ENCODE measurements around the gene ZCCHC14.

DNA sequence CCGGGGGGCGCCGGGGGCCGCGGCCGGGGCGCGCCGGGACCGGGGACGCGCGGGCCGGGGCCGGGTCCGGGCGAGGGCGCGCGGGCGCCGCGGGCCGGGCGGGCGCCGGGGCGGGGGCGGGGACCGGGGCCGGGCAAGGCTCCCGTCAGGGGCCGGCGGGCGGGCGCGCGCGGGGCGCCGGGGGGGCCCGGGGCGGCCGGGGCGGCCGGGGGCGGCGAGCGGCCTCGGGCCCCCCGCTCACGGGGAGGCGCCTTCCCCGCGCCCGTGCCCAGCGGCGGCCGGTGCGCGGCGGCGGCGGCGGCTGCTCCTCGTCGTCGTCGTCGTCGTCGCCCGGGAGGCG is 563 bp downstream of the ZCCHC14 start:
- TF ChIP-seq, protein P1, sequence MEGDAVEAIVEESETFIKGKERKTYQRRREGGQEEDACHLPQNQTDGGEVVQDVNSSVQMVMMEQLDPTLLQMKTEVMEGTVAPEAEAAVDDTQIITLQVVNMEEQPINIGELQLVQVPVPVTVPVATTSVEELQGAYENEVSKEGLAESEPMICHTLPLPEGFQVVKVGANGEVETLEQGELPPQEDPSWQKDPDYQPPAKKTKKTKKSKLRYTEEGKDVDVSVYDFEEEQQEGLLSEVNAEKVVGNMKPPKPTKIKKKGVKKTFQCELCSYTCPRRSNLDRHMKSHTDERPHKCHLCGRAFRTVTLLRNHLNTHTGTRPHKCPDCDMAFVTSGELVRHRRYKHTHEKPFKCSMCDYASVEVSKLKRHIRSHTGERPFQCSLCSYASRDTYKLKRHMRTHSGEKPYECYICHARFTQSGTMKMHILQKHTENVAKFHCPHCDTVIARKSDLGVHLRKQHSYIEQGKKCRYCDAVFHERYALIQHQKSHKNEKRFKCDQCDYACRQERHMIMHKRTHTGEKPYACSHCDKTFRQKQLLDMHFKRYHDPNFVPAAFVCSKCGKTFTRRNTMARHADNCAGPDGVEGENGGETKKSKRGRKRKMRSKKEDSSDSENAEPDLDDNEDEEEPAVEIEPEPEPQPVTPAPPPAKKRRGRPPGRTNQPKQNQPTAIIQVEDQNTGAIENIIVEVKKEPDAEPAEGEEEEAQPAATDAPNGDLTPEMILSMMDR (conservative IDR thresholded peaks at IDR 0.05; ENCODE audit: low read depth, low read length): no peak
- TF ChIP-seq EZH2 (IDR thresholded peaks at IDR 0.05; ENCODE audit: borderline replicate concordance, low read depth, low read length, poor library complexity, severe bottlenecking): no peak
